Kasumi-1 (cell line): ENCODE results near the gene MOB3A.
A peak's percentile ranks its signal among the peaks of the same experiment; 100 is the strongest.

ENCODE experiments used
- DNase-seq, 2 experiments: peaks; one replicate each; lab custom pipeline; 2025; lab: John Stamatoyannopoulos, UW

MOB3A gene

DNA sequence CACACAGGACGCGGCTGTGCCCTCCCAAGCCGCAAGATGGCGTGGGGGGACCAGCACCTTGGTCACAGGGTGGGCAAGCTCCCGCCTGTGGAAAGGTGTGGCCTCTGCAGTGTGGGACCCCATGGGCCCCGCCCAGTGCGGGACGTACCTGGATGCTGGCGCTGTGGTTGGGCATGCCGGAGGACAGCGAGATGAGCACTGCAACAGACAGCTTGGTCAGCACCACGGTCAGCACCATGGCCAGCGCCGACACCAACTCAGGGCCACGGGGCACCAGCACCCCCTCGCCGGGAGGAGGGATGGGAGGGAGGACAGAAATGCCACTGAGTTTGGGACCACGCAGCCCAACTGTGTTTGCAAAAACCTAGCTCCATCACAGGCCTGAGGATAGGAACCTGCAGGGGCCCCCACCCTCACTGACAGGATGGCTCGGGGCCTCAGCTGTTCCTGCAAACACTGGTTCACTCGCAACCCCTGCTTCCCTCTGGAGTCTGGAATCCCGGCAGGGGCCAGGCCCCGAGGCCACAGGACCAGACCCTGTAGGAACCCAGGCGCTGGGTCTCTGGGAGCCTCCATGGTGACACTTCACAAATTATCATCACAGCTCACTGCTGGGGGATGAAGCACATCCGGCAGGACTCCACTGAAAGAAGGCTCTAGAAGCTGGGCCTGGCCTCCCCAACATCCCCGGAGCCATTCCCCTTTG lies 27.7 kb upstream of the MOB3A start:
- peak in 1 of 2 experiments; percentile 4 for DNase-seq

DNA sequence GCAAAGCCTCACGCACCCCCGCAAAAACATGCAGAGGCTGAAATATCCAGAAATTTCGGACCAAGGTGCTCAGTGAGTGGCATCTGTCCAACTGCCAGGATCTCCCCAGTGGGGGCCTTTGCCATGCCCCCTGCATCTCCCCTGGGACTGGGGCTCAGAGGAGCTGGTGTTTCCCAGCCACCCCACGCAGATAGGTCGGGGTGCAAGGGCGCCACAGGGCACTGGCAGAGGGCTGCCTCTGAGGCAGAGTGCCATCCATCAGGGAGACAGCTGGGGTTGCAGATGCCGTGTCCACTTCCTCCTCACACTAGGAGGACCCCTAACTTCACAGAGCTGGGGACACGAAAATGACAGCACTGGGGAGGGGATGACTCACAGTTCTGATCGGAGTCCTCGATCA lies 26.9 kb upstream of the MOB3A start:
- DNase-seq, result no peak

DNA sequence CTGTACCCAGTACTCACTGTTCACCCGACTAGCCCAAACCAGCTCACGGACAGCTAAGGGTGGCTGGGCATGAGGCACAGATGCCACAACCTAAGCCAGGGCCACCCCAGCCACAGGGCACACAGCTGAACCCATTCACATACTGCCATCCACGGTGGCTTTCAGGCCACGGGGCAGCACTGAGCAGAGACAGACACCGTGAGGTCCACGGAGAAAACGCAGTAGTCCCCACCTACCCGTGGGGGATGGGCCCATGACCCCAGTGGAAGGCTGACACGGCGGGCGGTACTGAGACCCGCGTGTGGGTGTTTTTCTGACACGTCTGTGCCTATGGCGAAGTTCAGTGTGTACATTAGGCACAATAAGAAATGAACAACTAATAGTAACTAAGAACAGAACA lies 26.1 kb upstream of the MOB3A start:
- DNase-seq, result no peak

DNA sequence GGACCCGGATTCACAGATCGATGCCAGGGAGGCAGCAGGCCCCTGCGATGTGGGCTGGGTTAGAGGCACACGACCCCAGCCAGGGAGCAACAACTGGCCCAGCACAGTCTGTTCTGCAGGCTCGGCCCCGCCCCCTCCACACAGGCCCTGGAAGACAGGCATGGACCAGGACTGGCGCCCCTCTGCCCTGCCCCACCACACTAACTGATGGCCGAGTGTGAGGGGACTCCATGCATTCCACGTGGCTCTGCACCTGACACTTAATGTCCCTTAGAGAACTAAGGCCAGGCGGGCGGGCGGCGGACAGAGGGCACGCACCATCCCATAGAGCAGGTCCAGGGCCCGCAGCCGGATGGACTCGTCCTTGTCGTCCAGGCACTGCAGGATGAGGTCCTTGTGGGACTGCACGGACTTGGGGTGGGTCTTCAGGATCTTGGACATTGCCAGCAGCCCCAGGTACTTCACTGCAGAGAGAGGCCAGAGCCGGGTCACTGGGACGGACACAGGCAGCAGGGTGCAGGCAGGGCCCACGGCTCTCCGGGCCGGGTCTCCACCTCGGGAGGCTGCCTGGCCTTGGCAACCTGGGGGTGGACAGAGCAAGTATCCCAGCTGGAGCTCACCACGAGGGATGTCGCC lies 25.4 kb upstream of the MOB3A start:
- DNase-seq, result no peak

DNA sequence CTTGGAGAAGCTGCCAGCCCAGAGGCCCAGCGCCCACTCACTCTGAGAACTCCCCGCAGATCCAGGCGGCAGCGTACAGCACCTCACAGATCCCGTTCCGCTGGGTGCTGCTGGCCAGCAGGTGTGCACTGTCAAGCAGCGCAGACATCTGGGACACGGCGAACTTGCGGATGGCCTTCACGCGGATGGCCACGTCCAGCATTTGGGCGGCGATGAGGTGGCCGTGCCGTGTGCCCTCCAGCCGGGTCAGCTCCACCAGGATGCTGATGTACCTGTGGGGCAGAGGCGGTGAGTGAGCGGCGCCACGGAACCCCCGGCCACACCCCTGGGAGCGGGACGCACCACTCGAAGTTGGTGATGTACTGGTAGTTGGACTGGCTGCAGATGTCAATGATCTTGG lies 24.7 kb upstream of the MOB3A start:
- DNase-seq, result no peak

DNA sequence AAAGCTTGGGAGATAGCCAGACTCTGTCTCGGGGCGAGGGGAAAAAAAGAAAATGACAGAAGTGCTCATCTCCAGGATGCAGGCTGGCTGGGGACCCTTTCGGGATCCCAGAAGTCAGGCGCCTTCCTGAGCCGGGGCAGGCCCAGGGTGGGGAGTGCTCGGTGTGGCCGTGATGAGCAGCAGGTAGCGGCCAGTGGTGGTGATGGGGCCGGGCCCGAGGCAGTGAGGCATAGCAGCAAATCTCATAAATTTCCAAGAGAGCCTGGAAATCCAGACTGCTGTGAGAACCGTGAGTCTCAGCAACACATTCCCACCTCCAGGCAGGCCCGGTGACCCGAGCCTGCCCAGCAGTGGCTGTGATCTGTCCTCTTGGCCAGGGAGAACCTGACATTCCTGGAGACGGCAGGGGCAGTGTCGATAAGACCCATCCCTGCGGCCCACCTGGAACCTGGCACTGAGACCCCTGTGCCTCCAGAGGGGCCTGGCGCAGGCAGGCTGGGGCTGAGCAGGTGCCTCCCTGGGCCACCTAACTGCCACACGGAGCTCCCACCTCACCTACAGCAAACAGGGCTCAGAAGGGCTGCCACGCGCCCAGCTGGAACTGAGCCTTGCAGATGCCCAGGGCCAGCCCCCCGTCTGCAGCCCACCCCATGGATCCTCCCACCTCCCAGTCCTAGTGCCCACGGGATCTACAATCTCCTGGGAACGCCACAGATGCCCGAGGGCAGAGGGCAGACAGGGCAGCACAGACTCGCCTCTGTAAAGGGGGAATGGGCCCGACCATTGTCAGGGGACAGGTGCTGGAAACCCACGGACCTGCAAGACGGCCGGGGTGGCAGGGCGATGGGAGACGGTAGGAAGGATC lies 24.0 kb upstream of the MOB3A start:
- DNase-seq, result no peak

DNA sequence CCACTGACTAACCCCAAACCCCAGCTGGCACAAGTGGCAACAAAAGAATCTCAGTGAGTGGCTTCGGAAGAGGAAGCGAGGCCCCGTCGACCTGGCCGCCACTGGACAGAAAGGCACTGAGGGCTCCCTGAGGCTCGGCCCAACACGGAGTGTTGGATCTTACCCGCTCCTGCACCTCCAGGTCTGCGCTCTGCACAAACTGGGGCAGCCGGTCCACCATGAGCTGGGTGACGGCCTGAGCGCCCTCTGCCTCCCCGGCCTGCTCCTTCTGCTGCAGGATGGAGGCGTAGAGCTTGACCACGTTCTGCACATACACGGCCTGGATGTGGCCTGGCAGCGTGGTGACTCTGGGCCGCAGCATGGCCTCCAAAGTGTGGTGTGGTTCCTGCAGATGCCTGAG lies 22.3 kb upstream of the MOB3A start:
- DNase-seq, result no peak

DNA sequence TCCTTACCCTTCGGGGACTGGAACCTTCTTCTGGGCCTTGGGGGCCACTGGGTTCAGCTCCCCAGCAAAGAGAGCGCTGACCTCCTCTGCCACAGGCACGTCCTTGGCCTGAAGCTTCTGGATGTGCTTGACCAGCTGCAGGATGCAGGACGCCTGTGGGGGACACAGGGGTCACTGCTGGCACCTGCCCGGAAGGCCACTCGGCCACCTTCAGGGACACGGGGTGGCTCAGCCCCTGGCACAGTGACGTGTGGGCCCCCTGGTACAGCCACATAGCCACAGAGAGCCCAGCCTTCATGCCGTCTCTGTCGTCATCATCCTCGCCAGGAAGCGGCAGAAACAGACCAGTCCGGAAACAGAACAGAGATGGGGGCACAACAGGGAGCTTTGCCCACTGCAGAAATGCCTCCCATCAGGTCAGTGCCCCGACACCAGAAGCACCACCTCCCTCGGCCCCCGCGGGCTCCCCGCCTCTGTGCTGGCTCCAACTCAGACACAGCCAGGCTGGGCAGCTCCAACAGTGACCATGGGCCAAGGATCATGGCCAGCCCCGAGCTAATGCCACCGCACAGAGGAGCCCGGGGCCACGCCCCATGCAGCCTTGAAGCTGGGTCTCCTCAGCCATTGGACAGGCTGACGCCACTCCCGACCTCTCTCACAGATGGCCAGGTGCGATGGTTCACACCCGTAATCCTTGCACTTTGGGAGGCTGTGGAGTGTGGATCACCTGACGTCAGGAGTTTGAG lies 21.3 kb upstream of the MOB3A start:
- DNase-seq, result no peak

DNA sequence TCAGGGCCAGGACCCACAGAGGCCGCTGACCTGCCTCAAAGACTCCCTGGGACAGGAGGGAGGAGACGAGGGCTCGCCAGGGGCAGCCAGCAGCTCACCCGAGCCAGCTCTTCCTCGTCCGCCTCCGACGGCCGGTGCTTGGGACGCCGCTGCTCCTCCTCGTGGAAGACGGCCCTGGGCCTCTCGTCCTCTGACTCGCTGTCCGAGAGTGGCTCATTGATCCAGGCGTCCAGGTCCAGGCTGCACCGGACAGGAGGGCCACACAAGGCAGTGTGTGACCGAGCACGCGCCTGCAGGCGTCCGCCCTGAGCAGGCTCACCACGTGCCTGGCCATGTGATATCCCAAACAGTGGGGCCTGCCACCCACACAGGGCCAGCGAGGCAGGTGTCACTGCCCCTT lies 20.4 kb upstream of the MOB3A start:
- no peak for DNase-seq

DNA sequence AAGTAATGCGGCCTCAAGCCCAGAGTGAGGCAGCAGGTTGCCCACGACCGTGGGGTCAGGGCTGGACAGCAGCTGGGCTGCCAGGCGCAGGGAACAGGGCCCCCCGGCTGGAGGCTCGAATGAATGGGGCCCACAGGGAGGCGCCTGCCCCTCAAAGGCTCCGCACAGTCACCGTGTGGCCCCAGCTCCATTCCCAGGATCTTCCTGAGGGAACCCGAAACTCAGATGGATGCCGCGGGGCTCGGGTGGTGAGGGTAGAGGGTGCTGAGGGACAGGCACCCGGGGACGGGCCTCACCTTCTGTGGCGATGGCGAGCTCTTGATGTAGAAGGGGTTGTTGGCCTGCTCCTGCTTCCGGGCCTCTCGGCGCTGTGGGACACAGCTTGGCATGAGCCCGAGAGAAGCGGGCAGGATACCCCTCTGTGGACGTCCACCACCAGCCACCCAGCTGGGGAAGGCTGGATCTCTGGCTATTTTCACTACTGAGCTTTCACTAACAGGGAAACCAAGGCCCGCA lies 19.8 kb upstream of the MOB3A start:
- DNase-seq, result no peak

DNA sequence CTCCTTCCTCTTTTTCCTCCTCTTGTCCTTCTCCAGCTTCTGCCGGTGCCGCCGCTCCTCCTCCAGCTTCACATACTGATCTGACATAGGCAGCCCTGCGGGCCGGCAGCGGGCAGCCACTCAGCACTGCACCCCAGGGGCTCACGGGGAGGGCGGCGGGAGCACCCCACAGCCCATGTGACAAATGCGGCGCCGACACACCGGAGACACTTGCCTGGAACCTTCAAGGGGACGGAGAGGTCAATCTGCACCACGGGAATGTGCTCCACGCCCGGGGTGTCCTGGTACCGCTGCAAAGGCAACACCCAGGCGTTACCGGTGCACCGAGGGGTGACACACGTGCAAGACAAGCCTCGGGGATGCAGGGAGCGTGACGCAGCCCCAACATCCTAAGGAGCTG lies 19.2 kb upstream of the MOB3A start:
- DNase-seq, result no peak

DNA sequence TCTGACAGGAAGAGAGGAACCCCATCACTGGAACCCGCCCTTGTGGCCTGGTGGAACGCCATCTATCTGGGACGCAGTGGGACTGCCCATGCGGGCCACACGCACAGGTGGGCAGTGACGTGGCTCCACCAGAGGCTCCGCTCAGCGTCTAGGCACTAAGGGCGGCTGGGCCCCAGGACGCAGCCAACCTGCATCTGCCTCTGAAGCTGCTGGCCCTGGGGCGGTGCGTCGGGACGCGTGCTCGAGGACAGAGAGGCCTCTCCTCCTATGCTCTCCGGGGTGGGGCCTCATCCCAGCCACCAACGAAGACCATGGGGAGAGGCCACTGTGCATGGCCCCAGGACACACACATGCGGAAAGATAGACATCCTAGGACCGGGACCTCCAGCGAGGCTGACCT lies 18.7 kb upstream of the MOB3A start:
- no peak for DNase-seq

DNA sequence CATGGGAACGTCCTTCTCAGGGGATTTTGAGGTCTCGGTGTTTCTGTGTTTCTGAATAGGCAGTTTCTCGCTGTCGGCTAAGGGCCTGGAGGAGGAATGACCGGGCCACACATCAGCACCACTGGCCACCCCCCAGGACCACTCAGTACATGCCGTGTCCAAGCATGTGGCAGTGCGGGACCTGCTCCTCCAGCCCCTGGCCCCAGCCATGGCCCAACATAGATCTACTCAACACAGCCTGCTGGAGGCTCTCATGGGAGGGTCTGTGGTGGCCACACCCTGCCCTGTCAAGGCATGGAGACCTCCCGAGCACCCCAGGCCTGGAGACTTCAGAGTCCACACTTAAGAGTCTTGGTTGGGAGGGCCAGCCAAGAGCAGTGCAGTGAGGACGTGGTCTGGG lies 18.1 kb upstream of the MOB3A start:
- DNase-seq, result no peak

DNA sequence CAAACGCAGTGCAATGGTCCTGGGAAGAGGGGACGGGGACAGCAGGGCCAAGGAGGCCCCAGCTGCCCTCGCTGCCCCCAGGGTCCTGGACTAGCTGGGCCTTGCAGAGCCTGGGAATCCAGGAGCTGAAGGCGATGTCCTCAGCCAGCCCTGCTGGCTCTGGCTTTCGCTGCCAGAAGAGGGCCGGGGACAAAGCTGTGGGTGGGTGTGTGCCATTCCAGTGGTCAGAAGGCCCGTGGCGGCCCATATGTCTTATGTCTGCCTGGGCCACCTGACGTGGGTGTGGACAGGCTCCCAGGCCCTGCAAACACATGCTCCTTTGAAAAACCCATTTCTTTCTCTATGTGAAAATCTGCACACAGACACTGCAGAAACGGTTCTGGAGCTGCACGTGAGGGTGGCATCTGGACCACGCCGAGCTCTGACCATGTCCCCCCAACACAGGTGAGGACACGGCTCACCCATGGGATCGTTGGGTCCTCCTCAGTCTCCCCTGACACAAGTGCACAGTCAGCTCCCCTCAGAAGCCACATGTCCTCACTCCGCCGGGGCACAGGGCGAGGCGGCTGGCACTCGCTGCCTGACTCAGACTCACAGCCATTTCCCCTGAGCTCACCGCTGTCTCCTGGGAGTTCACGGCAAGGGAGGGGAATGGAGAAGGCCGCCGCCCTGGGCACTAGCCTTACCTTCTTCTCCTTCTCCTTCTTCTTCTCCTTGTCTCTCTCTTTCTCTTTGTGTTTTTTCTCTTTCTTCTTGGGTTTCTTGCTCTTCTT lies 17.5 kb upstream of the MOB3A start:
- DNase-seq, result no peak

DNA sequence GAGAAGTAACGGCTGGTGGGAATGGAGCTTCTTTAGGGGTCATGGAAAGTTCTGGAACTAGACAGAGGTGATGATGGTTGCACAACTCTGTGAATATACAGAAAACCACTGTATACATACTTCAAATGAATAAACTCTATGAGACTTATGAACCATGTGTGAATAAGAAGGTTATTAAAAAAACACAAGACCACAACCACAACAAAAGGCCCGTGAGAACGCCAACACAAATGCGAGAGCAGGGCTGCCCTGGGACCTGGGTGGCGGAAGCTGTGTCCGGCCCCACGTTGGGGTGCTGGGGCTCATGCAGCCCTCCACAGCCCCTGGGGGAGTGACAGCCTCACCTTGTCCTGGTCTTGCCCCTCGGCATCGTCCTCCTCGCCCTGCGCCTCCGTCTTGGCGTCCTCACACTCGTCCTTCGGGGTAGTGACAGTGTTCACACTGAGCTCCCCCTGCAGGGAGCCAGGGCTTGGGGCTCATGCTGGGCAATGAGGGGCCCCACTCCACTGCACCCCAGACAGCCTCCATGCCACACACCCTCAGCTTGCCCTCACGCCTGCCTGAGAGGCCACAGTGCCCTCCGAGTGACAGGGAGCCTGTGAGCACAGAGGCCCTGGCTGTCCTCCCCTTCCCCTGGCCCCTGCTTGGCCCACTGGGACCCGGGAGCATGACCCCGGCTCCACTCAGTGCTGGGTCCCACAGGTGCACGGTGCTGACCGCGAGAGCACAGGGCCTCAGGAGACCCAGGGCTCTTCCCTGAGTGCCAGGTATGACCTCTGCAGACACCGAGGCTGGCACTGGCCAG lies 16.6 kb upstream of the MOB3A start:
- DNase-seq, result no peak

DNA sequence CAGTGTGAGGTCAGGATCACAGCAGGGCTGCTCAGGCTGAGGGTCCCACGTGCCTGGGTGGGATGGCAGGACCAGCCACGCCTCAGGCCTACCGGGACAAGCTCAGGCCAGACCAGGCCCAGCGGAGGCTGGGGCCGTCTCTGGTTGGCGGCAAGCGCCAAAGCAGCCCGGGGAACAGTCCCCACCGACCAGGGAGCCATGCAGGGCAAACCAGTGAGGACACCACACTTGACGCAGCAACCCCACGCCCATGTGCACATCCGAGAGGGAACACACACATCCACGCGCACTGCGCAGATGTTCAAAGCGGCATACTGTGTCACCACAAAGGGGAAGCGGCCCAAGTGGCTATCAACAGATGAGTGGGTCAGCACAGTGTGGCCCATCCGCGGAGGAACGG lies 15.8 kb upstream of the MOB3A start:
- no peak for DNase-seq

DNA sequence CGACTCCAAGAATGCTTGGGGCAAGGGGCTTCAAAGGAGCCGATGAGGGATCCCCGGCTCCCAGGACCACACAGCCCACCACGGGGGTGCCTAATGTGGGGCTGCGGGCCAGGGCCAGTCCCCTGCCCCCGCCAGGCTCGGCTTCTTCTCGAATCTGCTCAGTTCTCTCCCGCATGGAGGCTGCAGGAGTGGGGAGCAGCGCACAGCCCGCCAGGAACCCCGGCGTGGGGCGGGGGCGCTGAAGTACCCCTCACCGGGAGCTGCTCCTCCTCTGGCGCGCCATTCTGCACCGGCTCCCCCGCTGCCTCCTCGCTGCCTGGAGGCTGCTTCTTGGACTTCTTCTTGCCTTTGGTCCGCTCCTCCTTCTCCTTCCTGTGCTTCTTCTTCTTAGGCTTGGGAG lies 15.3 kb upstream of the MOB3A start:
- DNase-seq, result no peak

DNA sequence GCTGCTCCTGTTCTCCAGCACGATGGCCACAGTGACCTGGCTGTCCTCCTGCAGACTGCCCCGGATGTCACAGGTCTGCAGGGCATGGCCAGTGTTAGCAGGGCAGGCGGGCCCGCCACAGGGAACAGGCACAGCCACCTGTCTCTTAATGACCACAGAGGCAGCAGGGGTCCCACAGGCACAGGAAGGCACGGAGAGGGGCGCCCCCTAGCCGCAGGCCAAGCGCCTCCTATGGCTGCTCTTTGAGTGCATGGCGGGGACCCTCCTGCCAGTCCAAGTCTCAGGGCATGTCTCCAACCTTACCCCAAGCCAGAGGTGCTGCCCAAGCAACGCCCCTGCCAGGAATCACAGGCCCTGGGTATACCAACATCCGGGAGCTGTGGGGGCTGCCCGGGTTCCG lies 14.7 kb upstream of the MOB3A start:
- no peak for DNase-seq

DNA sequence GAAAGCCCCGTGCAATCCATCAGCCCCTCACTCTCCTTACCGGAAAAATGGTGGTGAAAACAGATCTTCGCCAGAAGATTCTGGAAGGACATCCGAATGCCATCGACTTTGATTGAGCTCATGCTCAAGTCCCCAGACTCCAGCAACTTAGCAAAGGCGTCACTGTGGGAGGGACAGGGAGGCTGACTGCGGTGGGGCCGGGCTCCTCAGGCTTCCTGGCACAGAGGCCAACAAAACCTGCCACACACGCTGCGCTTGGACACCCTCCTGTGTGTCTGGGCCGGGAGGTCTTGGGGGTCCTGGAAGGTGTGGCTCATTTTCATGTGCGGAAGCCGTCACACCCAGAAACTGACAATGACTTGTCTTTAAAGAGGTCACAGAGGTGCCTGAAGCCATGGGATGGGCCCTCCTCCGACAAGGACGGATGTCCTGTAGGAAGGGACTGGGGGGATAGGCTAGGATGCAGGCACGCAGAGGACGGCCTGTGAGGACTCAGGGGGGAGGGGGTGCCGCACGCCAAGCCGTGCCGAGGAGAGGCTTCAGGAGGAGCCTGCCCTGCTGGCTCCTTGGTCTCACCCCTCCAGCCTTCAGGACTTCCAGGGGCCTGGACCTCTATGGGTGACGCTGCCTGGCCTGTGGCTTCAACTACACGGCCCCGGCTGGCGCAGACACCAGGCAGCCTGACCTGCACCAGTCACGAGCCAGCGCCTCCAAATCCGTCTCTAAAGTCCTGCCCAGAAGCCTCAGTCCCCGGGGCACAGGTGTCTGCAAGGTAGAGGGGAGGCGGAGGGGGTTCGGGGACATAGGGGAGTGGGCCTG lies 13.1 kb upstream of the MOB3A start:
- no peak for DNase-seq
